ENCODE data around the gene CNDP1.

GRCh38 chr18:74604361-74604760 is 70.1 kb downstream of the CNDP1 start:
- TF ChIP-seq GATA3 (IDR thresholded peaks at IDR 0.05; ENCODE audit: low read depth, low read length) (no peak), GATA2 (IDR thresholded peaks at IDR 0.05; ENCODE audit: low read depth, low read length) (no peak)

Data from SH-SY5Y (cell line).